HCT116 (cell line): Measurements from ENCODE around the gene DNM2. TPM values are rescaled to one million over a fixed set of nuclear protein-coding genes. Genes with fewer than 3 reads are reported as not detected.

Experiments
- ATAC-seq: fragments of 200-7000 bp; cut with Tn5 transposase; 2 replicates; pipeline ENCODE4 v1.9.1; 2020; ENCODE audit warnings: mild to moderate bottlenecking, moderate library complexity
- BruUV-seq: library from RNA; stranded (reverse); fragments of 400-500 nt; replicated peaks from 2 replicates; lab custom pipeline; 2021; lab: Mats Ljungman, UMichigan
- CTCF ChIA-PET: fragments of 300-600 bp; sonication (Branson Sonifier 250); formaldehyde crosslinking; loops from one replicate; lab custom pipeline; 2021; ENCODE audit warnings: antibody characterized with exemption; lab: Charles Lee
- POLR2A ChIA-PET: fragments of 300-600, 350-600 bp; sonication (Branson Sonifier 250); formaldehyde crosslinking; loops from one replicate; lab custom pipeline; 2021; ENCODE audit warnings: antibody characterized with exemption; lab: Charles Lee
- RAD21 ChIA-PET, 2 experiments: fragments of 300-600 bp; sonication (Branson Sonifier 250); formaldehyde crosslinking; loops; one replicate each; lab custom pipeline; 2023; ENCODE audit warnings: low total read pairs in 2 of 2; ENCODE audit not compliant: uncharacterized antibody in 2 of 2, unreplicated experiment in 2 of 2, low non-redundant PET in 1 of 2; lab: Charles Lee
- DNase-seq: peaks from one replicate; pipeline ENCODE4 v3.0.0-alpha.2; 2010; ENCODE audit warnings: low read depth, low spot score
- H2AFZ ChIP-seq: fragments of 200-600 bp; shearing (Covaris generic), sonication (generic); 2 replicates; pipeline ENCODE4 v1.6.1; 2017; ENCODE audit warnings: low read depth, mixed run types, mixed read lengths, antibody characterized with exemption, low read length; ENCODE audit not compliant: poor library complexity, severe bottlenecking
- H3K27ac ChIP-seq: 2 replicates; pipeline ENCODE4 v1.5.1; 2012; ENCODE audit warnings: low read depth, low read length
- H3K27me3 ChIP-seq: fragments of 200-600 bp; sonication (generic); 2 replicates; pipeline ENCODE4 v1.6.1; 2016; ENCODE audit warnings: mixed run types, low read length, mixed read lengths; ENCODE audit not compliant: insufficient read depth
- H3K36me3 ChIP-seq, 2 experiments: fragments of 200-500 bp in 1 of 2; fragments of 200-600 bp in 1 of 2; sonication (Bioruptor generic) in 1 of 2; sonication (generic) in 1 of 2; 2 replicates each; pipeline versions ENCODE4 v1.5.1 to v1.6.1; 2014 to 2016; ENCODE audit warnings: low read length in 2 of 2, inconsistent platforms in 1 of 2, mixed read lengths in 1 of 2, mixed run types in 1 of 2; ENCODE audit not compliant: insufficient read depth in 2 of 2, control insufficient read depth in 1 of 2
- H3K4me1 ChIP-seq, 2 experiments: fragments of 200-600 bp in 1 of 2; sonication (generic) in 1 of 2; 2 replicates each; pipeline versions ENCODE4 v1.5.1 to v1.6.1; 2012 to 2017; ENCODE audit warnings: low read length in 2 of 2, inconsistent platforms in 1 of 2, mild to moderate bottlenecking in 1 of 2, mixed read lengths in 1 of 2, mixed run types in 1 of 2, moderate library complexity in 1 of 2; ENCODE audit not compliant: insufficient read depth in 2 of 2, control insufficient read depth in 1 of 2
- H3K4me2 ChIP-seq: fragments of 200-600 bp; sonication (generic); 2 replicates; pipeline ENCODE4 v1.6.1; 2017; ENCODE audit warnings: mixed run types, low read length, mixed read lengths
- H3K4me3 ChIP-seq, 2 experiments: fragments of 200-600 bp in 1 of 2; sonication (generic) in 1 of 2; replicated peaks in 1 of 2; 2 replicates each; pipeline ENCODE4 v1.5.1; 2011 to 2016; ENCODE audit warnings: low read length in 2 of 2, control low read depth in 1 of 2, low read depth in 1 of 2, mild to moderate bottlenecking in 1 of 2, mixed read lengths in 1 of 2, mixed run types in 1 of 2
- H3K79me2 ChIP-seq: fragments of 200-600 bp; sonication (generic); 2 replicates; pipeline ENCODE4 v1.6.1; 2017; ENCODE audit warnings: mild to moderate bottlenecking, mixed run types, low read length, moderate library complexity, mixed read lengths; ENCODE audit not compliant: insufficient read depth
- H3K9ac ChIP-seq: fragments of 200-600 bp; sonication (generic); 2 replicates; pipeline ENCODE4 v1.6.1; 2016; ENCODE audit warnings: low read length, mixed read lengths
- H3K9me2 ChIP-seq: fragments of 200-600 bp; sonication (generic), shearing (Covaris generic); 2 replicates; pipeline ENCODE4 v1.6.1; 2017; ENCODE audit warnings: mixed run types, mild to moderate bottlenecking, moderate library complexity; ENCODE audit not compliant: insufficient read depth
- H3K9me3 ChIP-seq, 2 experiments: fragments of 200-500 bp in 1 of 2; fragments of 200-600 bp in 1 of 2; sonication (Bioruptor generic) in 1 of 2; sonication (generic) in 1 of 2; 2 replicates each; pipeline ENCODE4 v1.6.1; 2014 to 2017; ENCODE audit warnings: low read length in 2 of 2, mixed read lengths in 2 of 2, inconsistent platforms in 1 of 2, low read depth in 1 of 2, mild to moderate bottlenecking in 1 of 2, mixed run types in 1 of 2, moderate library complexity in 1 of 2; ENCODE audit not compliant: control insufficient read depth in 1 of 2, insufficient read depth in 1 of 2
- H4K20me1 ChIP-seq: fragments of 200-600 bp; sonication (generic), shearing (Covaris generic); 2 replicates; pipeline ENCODE4 v1.6.1; 2017; ENCODE audit warnings: mixed run types, mild to moderate bottlenecking, moderate library complexity; ENCODE audit not compliant: insufficient read depth
- CTCF ChIP-seq, 3 experiments: fragments of 200-600 bp in 1 of 3; sonication (generic) in 1 of 3; IDR thresholded peaks in 2 of 3; conservative IDR thresholded peaks in 1 of 3; 2 replicates each; pipeline ENCODE4 v1.5.1; 2012 to 2017; ENCODE audit warnings: low read depth in 2 of 3, low read length in 2 of 3, antibody characterized with exemption in 1 of 3, borderline replicate concordance in 1 of 3, control low read depth in 1 of 3, mild to moderate bottlenecking in 1 of 3, mixed read lengths in 1 of 3, mixed run types in 1 of 3, moderate library complexity in 1 of 3; ENCODE audit not compliant: insufficient read depth in 1 of 3
- ELF1 ChIP-seq: IDR thresholded peaks from 2 replicates; pipeline ENCODE4 v1.6.1; 2012; ENCODE audit warnings: low read depth, borderline replicate concordance
- EZH2 ChIP-seq: fragments of 200-600 bp; sonication (generic); IDR thresholded peaks from 2 replicates; pipeline ENCODE4 v1.6.1; 2017; ENCODE audit warnings: antibody characterized with exemption, mixed run types
- EZH2phosphoT487 ChIP-seq: fragments of 200-600 bp; IDR thresholded peaks from 2 replicates; pipeline ENCODE4 v1.6.1; 2018; ENCODE audit warnings: antibody characterized with exemption, borderline replicate concordance
- FOSL1 ChIP-seq: IDR thresholded peaks from 2 replicates; pipeline ENCODE4 v1.6.1; 2012; ENCODE audit warnings: low read depth
- POLR2AphosphoS5 ChIP-seq: IDR thresholded peaks from 2 replicates; pipeline ENCODE4 v1.6.1; 2011; ENCODE audit warnings: mild to moderate bottlenecking, low read depth, low read length, moderate library complexity
- RAD21 ChIP-seq: IDR thresholded peaks from 2 replicates; pipeline ENCODE4 v1.6.1; 2012; ENCODE audit warnings: low read depth, mild to moderate bottlenecking
- ZBTB33 ChIP-seq: IDR thresholded peaks from 2 replicates; pipeline ENCODE4 v1.6.1; 2011; ENCODE audit warnings: mild to moderate bottlenecking, low read length, moderate library complexity; ENCODE audit not compliant: insufficient replicate concordance; ENCODE audit errors: extremely low read depth
- ZNF274 ChIP-seq: fragments of 200-500 bp; sonication (Bioruptor generic); IDR thresholded peaks from 2 replicates; pipeline ENCODE4 v1.6.1; 2014; ENCODE audit warnings: mild to moderate bottlenecking, low read depth, low read length, inconsistent platforms
- intact Hi-C: fragments of 100-400 bp; cut with micrococcal nuclease; formaldehyde crosslinking; loops from 2 replicates; pipeline ENCODE4 v1.10.0; 2022
- total RNA-seq: library from RNA; stranded (reverse); gene quantifications from one replicate; pipeline ENCODE4 v1.2.1, GENCODE V29; 2021; ENCODE audit not compliant: unreplicated experiment

The DNM2 gene
- total RNA-seq, 1 experiment from 2014 or later, result 183 TPM

GRCh38 chr19:10767726-10768125, 49.8 kb downstream of the DNM2 start:
- Histone ChIP-seq H2AFZ (no peak overlapping the region), H3K9ac (no peak overlapping the region), H3K27ac (no peak overlapping the region), H3K4me1 (peaks cover 30 to 31% of the 10 kb centered on the region in 2 experiments), H4K20me1 (no peaks in the 10 kb centered on the region), H3K9me3 (no peaks in the 10 kb centered on the region), H3K36me3 (peaks cover 0 to 5% of the 10 kb centered on the region in 2 experiments; a peak in 1 of 4 replicates), H3K4me3 (no peak overlapping the region), H3K79me2 (peaks cover 47% of the 10 kb centered on the region), H3K9me2 (no peaks in the 10 kb centered on the region), H3K4me2 (no peak overlapping the region), H3K27me3 (no peaks in the 10 kb centered on the region)
- POLR2A ChIA-PET, result no interaction called here
- RAD21 ChIA-PET, result no interaction called here
- CTCF ChIA-PET, result no interaction called here
- no peak for ATAC-seq
- BruUV-seq, result no TSS peak
- TF ChIP-seq CTCF (IDR thresholded peaks at IDR 0.05 in 2 of 3, conservative IDR thresholded peaks at IDR 0.05 in 1 of 3; ENCODE audit: borderline replicate concordance in 1 of 3, insufficient read depth in 1 of 3, low read depth in 2 of 3, low read length in 2 of 3) (no peak), RAD21 (no peak), ZBTB33 (no peak), FOSL1 (no peak), POLR2AphosphoS5 (no peak), ELF1 (no peak), EZH2phosphoT487 (no peak), ZNF274 (no peak), EZH2 (no peak)
- DNase-seq, result no peak
- intact Hi-C loops, result no loop called here
